ENCODE data around the gene FGF22.

Gene FGF22

DNA sequence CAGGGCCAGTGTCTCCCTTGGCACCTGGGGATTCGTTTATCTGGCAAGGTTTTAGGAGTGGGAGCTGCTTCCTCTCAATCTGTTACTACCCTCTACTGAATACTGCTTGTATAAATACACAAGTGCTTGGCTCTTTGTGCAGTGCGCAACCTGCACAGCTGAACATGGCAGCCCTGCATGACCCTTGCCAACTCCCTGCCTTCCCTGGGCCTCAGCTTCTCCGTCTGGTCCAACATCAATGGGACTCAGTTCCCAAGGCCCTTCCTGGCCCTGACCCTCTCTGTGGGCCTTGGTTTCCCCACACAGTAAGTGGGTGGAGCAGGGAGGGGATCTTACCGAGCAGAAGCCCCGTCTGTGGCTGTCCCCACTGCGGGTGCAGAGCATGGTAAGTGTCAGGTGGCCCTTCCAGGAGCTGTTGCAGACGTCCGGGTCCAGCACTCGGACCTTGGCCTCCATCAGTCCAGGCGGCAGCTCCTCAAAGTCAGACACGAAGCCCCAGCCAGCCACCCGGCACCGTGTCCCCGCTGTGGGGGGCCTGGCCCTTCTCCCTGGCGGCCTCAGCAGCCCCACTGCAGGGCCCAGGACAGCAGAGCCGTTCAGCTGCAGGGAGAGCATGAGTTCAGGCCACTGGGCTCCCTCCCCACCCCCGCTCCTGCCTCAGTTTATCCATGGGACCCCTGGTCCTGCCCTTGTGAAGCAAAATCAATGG lies 47.1 kb downstream of the FGF22 start:
- no peak overlapping the region for H3K4me3 ChIP-seq (replicated peaks; ENCODE audit: low read depth, low read length)
- TF ChIP-seq, protein P1, sequence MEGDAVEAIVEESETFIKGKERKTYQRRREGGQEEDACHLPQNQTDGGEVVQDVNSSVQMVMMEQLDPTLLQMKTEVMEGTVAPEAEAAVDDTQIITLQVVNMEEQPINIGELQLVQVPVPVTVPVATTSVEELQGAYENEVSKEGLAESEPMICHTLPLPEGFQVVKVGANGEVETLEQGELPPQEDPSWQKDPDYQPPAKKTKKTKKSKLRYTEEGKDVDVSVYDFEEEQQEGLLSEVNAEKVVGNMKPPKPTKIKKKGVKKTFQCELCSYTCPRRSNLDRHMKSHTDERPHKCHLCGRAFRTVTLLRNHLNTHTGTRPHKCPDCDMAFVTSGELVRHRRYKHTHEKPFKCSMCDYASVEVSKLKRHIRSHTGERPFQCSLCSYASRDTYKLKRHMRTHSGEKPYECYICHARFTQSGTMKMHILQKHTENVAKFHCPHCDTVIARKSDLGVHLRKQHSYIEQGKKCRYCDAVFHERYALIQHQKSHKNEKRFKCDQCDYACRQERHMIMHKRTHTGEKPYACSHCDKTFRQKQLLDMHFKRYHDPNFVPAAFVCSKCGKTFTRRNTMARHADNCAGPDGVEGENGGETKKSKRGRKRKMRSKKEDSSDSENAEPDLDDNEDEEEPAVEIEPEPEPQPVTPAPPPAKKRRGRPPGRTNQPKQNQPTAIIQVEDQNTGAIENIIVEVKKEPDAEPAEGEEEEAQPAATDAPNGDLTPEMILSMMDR (IDR thresholded peaks at IDR 0.05; ENCODE audit: low read depth, low read length, missing control alignments) = no peak

DNA sequence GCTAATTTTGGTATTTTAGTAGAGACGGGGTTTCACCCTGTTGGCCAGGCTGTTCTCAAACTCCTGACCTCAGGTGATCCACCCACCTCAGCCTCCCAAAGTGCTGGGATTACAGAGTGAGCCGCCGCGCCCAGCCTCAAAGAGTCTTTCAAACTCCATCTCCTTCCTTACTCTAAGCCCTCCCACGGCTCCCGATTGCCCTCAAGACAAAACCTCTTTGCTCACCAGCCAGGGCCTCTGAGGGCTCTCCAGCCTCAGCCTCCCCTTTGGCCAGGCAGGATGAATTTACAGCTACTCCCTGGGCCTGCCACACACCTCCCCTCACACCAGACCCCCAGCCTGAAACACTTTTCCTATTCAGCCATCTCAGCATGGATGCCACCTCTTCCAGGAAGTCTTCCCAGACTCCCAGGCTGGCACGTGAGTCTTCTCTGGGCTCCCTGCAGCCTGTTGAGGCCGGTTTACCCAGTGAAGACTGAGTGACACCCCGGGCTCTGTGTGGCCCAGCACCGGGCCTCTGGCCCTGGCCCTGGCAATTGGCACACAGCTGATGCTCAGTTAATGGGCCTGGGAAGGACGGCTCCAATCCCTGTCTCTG lies 48.0 kb downstream of the FGF22 start:
- TF ChIP-seq, protein P1 (IDR thresholded peaks at IDR 0.05; ENCODE audit: low read depth, low read length, missing control alignments) = no peak

More for the DNA sequence above, 47.1 kb downstream of the FGF22 start:
- no peak for DNase-seq (ENCODE audit: extremely low read depth, low read depth)

DNA sequence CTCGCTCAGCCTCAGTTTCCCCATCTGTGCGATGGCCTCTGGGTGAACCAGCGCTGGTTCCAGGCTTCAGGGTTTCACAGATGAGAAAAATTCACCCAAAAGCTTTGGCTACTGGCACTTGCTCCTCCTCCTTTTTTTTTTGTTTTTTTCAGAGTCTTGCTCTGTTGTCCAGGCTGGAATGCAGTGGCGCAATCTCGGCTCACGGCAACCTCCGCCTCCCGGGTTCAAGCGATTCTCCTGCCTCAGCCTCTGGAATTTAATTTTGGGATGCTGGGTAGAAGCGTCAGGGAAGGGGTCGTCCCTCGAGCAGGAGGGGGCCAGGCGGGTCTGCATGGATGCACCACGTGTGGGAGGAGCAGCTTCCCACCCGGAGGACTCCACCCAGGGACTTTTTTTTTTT lies 48.5 kb downstream of the FGF22 start:
- no peak for DNase-seq (ENCODE audit: extremely low read depth, low read depth)
- TF ChIP-seq, protein P1 (IDR thresholded peaks at IDR 0.05; ENCODE audit: low read depth, low read length, missing control alignments) = no peak
- no peak overlapping the region for H3K4me3 ChIP-seq (replicated peaks; ENCODE audit: low read depth, low read length)

More for the DNA sequence above, 48.0 kb downstream of the FGF22 start:
- H3K4me3 ChIP-seq (replicated peaks; ENCODE audit: low read depth, low read length) = no peak overlapping the region
- no peak for DNase-seq (ENCODE audit: extremely low read depth, low read depth)

DNA sequence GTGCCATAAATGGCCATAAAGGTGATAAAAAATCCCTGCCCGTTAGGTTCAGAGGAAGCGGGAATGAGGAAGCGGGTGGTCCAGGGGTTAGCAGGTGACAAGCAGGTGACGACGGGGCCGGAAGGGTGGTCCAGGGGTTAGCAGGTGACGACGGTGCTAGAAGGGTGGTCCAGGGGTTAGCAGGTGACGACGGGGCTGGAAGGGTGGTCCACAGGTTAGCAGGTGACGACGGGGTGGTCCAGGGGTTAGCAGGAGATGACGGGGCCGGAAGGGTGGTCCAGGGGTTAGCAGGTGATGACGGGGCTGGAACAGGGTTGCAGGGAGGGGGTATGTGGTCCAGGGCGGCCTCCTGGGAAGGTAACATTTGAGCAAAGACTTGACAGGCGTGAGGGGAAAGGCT lies 49.3 kb downstream of the FGF22 start:
- H3K4me3 ChIP-seq (replicated peaks; ENCODE audit: low read depth, low read length) = no peak overlapping the region
- no peak for DNase-seq (ENCODE audit: extremely low read depth, low read depth)
- TF ChIP-seq, protein P1 (IDR thresholded peaks at IDR 0.05; ENCODE audit: low read depth, low read length, missing control alignments) = no peak

DNA sequence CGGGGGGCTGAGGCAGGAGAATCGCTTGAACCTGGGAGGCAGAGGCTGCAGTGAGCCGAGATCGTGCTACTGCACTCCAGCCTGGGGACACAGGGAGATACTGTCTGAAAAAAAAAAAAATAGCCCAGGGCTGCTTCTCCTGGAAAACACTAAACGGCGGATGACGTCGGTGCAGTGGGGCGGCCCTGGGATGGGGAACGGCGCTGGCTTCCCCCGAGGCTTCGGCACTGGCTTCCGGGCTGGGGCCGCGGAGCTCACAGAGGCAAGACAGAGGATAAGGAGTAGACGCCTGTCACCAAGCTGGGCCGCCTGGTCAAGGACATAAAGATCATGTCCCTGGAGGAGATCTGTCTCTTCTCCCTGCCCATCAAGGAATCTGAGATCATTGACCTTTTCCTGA lies 50.5 kb downstream of the FGF22 start:
- DNase-seq (ENCODE audit: extremely low read depth, low read depth) = no peak
- TF ChIP-seq, protein P1 (IDR thresholded peaks at IDR 0.05; ENCODE audit: low read depth, low read length, missing control alignments) = no peak
- no peak overlapping the region for H3K4me3 ChIP-seq (replicated peaks; ENCODE audit: low read depth, low read length)
